Activated CD8-positive, alpha-beta memory T cell treated with anti-CD3 and anti-CD28 coated beads for 36 hours (primary cell): Measurements from ENCODE around the gene RNF44. TPM values are rescaled to one million over a fixed set of nuclear protein-coding genes. Genes with fewer than 3 reads are reported as not detected.
"Not testable (repeated sequence)": the region's sequence is repeated elsewhere in the genome, so short reads cannot be mapped to it uniquely, and the experiment has no call there.

ENCODE experiments used
- CTCF ChIA-PET: fragments of 350-600 bp; sonication (Branson Sonifier 250); formaldehyde crosslinking; loops from one replicate; lab custom pipeline; 2021; ENCODE audit warnings: antibody characterized with exemption; lab: Charles Lee
- POLR2A ChIA-PET: fragments of 350-600 bp; sonication (Branson Sonifier 250); formaldehyde crosslinking; loops from one replicate; lab custom pipeline; 2021; ENCODE audit warnings: antibody characterized with exemption; lab: Charles Lee
- total RNA-seq, 2 experiments: library from RNA; stranded (reverse); gene quantifications; one replicate each; pipeline ENCODE4 v1.2.3, GENCODE V29; 2021

Gene RNF44
- total RNA-seq, 2 experiments from 2014 or later: 47.2 to 50.5 TPM

DNA sequence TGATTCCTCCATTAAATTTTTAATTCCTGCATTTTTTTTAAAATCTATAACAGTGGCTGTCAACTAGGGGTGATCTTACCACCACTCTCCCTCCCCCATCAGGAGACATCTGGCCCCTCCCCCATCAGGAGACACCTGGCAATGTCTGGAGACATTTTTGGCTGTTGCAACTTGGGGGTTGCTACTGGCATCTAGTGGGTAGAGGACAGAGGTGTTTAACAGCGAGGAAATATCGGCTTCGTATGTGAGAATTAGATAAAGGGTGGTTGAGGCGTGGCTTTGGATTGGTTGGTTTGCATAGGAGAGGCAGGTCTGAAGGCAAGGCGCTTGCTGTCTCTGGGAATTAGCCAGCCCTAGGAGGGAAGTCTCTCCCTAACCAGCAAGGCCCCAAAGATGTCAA, 22.5 kb upstream of the RNF44 start:
- CTCF ChIA-PET: no interaction called here
- POLR2A ChIA-PET: no interaction called here

DNA sequence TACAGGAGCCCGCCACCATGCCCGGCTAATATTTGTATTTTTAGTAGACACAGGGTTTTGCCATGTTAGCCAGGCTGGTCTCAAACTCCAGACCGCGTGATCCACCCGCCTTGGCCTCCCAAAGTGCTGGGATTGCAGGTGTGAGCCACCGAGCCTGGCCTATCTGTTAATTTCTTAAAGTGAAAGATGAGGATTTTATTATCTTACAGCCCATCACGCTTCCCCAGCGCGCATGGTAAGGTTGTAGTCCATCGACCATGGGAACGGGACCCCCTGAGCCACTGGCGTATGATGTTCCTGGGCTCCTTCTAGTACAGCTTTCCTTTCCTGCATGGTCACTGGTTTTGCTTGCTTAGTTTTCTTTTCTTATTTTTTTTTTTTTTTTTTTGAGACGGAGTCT, 20.6 kb upstream of the RNF44 start:
- CTCF ChIA-PET: interaction anchor here (1.8 kb wide), 1 partner anchor 14 kb away, joined by 6 read pairs; no protein-coding TSS in a partner anchor
- POLR2A ChIA-PET: no interaction called here

DNA sequence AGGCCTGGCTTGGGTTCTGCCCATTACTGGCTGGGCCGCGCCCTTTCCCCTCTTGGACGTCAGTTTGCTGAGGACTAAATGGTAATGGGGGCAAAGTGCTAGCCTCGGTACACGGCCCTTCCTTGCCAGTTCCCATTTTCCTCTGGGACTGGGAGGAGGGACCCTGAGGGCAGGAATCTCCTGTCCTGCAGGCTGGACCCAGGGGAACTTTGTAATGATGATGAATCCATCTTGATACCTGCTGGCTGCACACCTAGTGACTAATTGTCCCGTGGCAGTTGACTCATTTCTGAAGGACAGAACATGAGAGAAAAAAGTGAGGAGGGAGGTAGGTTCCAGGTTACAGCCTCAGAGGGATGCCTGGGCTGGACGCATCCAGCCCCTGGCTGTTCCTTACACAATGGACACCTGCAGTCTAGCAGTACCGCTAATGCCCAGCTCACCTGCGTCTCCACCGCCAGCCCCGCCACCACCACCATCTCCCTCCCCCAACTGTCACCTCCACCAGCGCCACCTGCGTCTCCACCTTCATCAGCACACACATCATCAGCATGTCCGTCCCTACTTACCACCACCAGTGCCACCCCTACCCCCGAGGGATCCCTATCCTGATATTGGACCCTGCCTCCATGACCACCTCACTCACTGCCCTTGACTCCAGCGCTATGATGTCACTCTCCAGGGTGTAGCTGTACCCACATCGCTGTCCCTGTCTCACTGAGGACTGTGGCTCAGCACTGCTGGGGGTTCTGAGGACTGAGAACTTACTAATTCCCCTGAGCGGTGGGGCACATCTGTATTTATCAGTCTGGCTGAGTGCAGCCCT, 16.3 kb upstream of the RNF44 start:
- POLR2A ChIA-PET: interaction anchor here (1.9 kb wide), 1 partner anchor 10 kb away, joined by 8 read pairs; no protein-coding TSS in a partner anchor
- CTCF ChIA-PET: interaction anchor here (1.0 to 1.6 kb wide), 2 partner anchors 10 to 11 kb away, joined by 4 read pairs; no protein-coding TSS in a partner anchor

DNA sequence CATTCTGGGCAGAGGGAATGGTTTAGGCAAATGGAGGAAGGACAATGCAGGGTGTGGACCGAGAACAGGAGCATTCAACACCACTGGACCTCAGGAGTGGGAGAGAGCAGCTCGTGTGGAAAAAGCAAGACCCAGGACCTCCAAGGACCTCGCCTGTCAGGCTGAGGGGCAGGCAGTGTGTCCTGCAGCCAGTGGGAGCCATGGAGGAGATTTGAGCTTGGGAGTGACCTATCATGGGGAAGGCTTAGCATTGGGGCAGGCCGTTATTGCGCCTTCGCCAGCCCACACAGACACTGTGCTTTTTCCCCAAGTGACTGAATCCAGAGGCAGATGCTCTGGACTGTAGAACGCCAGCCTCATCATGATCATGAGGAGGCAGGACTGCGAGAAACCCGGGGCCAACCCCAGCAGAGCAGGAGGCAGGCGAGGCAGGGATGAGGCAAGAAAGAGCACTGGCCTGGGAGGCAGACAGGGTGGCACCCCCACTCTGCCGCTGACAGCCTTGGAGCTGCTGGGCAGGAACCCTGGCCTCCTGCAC, 15.2 kb upstream of the RNF44 start:
- POLR2A ChIA-PET: interaction anchor here (1.1 kb wide), 1 partner anchor 8 kb away, joined by 4 read pairs; no protein-coding TSS in a partner anchor
- CTCF ChIA-PET: interaction anchor here (1.6 kb wide), 1 partner anchor 10 kb away, joined by 4 read pairs; no protein-coding TSS in a partner anchor

DNA sequence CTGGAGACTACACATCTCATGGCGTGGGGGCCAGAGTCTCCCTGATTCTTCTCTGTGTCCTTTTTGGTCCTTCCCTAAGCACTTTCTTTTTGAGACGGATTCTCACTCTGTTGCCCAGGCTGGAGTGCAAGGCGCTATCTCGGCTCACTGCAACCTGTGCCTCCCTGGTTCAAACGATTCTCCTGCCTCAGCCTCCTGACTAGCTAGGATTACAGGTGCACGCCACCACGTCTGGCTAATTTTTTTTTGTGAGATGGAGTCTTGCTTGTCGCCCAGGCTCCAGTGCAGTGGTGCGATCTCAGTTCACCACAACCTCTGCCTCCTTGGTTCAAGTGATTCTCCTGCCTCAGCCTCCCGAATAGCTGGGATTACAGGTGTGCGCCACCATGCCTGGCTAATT, 13.7 kb upstream of the RNF44 start:
- CTCF ChIA-PET: not testable (repeated sequence)
- POLR2A ChIA-PET: interaction anchor here (1.7 kb wide), 1 partner anchor 13 kb away, joined by 4 read pairs; the partner anchor contains the start of gene RNF44

DNA sequence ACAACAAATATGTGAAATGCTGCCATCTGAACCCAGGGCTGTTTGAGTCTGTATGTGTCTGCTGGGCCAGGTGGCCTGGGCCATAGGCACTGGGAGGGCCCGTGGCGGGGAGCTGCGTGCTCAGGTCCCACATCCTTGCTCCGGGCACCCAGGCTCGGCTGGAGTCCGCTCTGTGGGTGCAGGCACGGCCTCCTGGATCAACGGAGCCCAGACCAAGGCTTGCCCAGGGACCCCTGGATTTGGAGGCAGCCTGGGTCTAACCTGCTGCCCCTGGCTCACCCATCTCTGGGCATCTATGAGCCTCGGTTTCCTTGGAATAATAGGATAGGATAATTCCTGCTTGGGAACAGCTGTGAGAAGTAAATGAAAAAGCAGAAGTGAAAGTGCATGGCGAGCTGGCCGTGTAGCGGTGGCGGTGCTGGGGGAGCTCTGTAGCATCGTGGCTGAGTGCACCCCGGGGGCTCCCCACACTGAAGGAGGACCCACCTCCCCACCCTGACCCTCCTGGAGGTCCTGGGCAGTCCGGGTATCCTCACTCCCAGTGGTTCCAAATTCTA, 13.2 kb upstream of the RNF44 start:
- POLR2A ChIA-PET: interaction anchor here (1.7 kb wide), 1 partner anchor 13 kb away, joined by 4 read pairs; the partner anchor contains the start of gene RNF44
- CTCF ChIA-PET: no interaction called here

DNA sequence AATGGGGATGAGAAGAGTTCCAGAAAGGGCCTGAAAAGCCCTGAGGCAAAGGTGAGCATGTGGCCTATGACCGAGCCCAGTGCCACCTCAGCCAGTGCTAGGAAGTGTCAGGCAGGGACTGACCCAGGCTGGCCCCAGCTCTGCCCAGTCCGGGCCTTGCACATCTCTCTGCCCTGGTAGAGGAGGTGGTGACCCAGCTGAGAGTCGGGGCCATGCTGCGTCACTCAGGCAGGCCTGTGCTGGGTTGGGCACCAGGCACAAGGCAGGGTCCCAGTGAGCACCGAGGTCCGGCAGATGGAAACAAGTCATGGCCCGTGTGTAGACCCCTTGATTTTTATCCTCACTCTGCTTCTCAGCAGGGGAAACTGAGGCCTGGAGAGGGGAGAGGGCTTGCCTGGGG, 12.7 kb upstream of the RNF44 start:
- POLR2A ChIA-PET: interaction anchor here (1.7 kb wide), 1 partner anchor 12 kb away, joined by 4 read pairs; the partner anchor contains the start of gene RNF44
- CTCF ChIA-PET: no interaction called here

DNA sequence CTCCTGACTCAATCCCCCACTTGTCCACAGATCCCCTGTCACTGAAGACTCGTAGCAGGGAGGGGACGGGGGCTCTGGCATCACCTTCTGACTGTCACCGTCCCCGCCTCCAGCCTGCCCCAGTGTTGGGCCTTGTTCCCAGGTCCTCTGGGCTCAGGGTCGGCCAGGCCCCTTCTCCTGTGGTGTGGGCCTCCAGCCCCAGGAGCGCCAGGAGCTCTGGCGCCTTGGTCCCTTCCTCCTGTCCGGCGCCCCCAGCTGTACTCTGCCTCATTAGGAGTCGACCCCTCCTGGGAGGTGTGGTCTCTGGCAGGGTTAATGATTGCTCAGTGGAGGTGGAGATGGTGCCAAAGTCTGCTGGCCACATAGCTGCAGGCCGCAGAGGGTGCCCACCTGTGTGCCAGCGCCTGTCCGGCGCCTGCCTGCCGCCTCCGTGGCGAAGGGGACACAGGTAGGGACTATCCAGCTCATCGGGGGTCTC, 11.8 kb upstream of the RNF44 start, which contains the start of gene CDHR2:
Gene CDHR2 (plus strand): TSS at position 376 of the 478 bp plus-strand sequence. CDS start 16,011 bp downstream, outside the sequence.
- POLR2A ChIA-PET: interaction anchor here (1.7 kb wide), 1 partner anchor 12 kb away, joined by 4 read pairs; the partner anchor contains the start of gene RNF44
- CTCF ChIA-PET: no interaction called here

DNA sequence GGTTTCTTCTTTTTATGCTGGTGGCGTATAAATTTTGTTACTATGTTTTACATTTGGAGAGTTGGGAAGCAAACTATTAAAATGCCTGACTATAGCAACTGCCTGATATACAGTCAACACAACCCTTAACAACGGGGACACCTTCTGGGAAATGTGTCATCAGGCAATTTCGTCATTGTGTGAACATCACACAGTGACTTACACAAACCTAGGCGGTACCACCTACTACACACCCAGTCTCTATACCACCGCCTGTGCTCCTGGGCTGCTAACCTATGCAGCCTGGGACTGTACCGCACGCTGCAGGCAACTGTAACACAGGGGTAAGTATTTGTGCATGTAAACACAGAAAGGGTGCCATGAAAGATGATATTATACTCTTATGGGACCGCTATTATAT, 10.6 kb upstream of the RNF44 start:
- ChIA-PET CTCF (no interaction called here), POLR2A (interaction anchor here (1.0 kb wide), 1 partner anchor 14 kb away, joined by 3 read pairs; no protein-coding TSS in a partner anchor)

DNA sequence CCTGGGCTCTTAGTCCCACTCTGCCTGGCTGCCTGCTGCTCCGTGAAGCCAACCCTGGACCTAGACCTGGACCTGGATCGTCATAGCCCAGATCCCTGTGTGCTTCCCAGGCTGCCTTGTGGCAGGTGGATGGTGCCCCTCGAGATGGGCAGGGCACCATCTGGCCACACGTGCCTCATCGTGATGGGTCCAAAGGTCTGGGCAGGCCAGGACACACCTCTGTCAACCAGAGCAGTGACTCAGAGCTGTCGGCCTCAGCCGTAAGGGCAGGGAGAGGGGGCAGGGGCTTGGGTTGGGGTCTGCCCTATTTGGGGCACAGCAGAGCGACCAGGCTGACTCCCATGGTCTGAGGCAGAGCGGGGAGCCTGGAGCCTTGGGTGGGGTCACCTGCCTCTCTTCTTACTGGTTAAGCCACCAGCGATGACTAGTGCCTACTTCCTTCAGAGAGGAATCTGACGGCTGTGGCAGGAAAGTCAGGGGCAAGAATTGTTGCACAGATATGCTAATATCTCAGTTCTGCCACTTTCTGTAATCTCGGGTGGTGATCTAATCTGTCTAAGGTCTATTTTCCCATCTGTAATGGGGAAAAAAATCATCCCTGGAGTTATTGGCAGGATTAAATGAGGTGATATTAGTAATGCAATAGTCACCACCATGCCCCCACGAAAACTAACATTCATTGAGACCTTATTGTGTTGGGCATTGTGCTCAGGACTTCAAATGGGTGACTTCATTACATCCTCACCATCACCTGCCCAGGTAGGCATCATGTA, 8.7 kb upstream of the RNF44 start:
- ChIA-PET CTCF (no interaction called here), POLR2A (no interaction called here)

DNA sequence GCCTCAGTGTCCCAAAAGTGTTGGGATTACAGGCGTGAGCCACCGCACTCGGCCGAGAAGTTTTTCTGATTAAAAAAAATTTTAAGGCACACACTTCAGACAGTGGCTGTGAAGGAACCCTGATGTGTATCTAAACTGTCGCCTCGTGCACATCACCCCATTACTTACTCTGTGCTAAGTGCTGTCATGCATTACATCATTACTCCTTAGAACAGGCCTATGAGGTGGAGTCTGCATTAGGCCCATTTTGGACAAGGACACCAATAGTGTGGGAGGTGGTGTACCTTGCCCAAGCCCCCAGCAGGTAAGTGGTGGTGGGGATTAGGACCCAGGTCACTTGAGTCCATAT, 8.2 kb upstream of the RNF44 start:
- CTCF ChIA-PET: no interaction called here
- POLR2A ChIA-PET: no interaction called here

DNA sequence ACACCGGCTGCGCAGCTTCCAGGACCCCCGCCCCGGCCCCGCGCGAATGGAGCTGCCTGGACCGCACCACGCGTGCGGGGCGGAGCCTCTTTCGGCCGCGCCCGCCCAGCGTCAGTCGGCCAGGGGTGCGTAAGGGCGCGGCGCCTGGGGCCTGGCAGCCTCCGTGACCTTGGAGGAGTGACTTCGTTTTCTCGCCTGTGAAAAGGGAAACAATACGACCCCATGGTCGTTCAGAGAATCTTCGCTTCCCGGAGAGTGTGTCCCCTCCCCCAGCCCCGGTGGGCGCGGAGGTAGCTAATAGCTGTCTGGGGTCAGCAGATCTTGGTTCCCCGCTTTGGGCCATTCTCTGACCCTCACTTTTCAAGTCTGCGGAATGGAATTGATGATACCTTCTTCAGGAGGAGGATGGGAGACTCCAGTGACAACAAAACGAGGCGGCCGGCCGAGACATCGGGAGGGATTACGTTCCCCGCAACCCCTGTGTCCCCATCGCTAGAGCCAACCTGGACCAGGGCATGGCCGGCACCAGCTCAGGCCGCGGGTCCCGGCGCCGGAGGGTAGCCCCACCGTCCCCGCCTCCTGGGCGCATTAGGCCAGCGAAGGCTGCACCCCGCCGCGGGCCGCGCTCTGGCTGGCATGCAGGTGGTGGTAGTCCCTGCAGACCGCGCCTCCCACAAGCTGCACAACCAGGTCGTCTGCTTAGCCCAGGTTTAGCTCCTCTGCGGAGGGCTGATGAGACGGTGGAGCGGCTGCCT, 6.4 kb upstream of the RNF44 start:
- POLR2A ChIA-PET: interaction anchor here (0.6 to 2.0 kb wide), 12 partner anchors 9 to 184 kb away, joined by 3 to 14 read pairs (median 4); partner anchors contain the start of genes CLTB, FAF2, HIGD2A and NOP16
- CTCF ChIA-PET: interaction anchor here (1.0 to 2.2 kb wide), 6 partner anchors 8 to 29 kb away, joined by 4 to 8 read pairs (median 6); no protein-coding TSS in a partner anchor

DNA sequence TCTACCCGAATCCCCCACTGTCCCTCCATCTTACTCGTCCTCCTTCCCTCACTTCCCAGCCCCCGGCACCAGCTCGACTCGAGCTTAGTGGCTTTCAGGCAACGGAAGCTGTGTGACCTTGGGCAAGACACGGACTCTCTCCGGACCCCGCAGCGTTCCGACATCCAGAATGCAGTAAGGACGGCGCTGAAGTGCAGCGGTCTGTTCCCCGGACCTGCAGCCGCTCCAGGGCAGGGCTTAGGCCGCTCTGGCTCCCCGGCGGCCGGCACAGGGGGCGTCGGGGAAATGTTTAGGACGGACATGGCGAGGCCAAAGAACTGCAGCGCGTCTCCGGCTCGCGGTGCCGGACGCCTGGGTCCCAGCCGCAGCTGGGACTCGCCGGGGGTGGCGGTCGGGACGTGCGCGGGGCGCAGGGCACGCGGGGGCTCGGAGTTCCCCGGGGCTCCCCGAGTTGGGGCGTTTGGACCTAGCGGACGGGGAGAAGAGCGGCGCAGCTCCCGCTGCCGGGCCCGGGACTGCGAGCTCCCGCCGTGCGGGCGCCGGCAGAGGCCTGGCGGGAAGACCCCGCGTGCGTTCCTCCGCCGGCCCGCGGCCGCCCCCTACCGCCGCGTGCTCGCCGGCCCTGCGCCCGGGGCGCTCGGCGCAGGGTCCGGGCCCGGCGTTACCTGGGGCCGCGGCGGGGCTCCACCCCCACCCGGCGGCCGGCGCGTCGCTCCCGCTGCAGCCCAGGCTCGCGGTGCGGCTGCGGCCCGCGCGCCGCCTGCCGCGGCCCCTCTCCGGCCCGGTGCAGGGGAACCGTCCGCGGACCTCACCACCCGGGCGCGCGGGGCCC, 5.6 kb upstream of the RNF44 start:
- POLR2A ChIA-PET: interaction anchor here (0.6 to 2.0 kb wide), 11 partner anchors 8 to 183 kb away, joined by 3 to 14 read pairs (median 5); partner anchors contain the start of genes CLTB, FAF2, HIGD2A and NOP16

DNA sequence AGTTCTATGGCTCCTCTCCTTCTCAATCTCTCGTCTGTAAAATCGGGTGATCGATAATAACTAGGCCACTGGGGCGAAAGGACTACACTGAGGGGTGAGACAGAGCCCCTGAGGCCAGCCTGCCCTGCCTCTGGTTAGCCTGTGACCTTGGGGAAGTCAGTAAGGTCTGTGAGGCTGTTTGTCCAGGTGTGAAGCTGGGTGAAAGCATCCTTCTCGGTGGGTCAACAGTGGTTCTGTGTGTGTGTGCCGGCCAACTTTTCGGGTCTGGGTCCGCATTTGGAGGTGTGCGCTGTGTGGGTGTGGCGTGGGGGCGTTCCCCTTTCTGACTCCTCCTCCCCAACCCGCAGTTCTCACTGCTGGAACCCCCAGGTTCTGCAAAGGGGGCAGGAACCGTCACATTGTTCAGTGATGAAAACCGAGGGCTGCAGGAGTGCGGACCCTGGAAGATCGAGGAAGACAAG, 5.0 kb upstream of the RNF44 start:
- ChIA-PET POLR2A (interaction anchor here (1.3 to 2.0 kb wide), 2 partner anchors 9 to 12 kb away, joined by 4 to 14 read pairs; no protein-coding TSS in a partner anchor), CTCF (interaction anchor here (1.0 to 1.4 kb wide), 2 partner anchors 11 to 12 kb away, joined by 4 to 5 read pairs; no protein-coding TSS in a partner anchor)

More for the DNA sequence above, 5.6 kb upstream of the RNF44 start:
- CTCF ChIA-PET: interaction anchor here (0.6 to 2.2 kb wide), 6 partner anchors 8 to 106 kb away, joined by 3 to 8 read pairs (median 6); no protein-coding TSS in a partner anchor

DNA sequence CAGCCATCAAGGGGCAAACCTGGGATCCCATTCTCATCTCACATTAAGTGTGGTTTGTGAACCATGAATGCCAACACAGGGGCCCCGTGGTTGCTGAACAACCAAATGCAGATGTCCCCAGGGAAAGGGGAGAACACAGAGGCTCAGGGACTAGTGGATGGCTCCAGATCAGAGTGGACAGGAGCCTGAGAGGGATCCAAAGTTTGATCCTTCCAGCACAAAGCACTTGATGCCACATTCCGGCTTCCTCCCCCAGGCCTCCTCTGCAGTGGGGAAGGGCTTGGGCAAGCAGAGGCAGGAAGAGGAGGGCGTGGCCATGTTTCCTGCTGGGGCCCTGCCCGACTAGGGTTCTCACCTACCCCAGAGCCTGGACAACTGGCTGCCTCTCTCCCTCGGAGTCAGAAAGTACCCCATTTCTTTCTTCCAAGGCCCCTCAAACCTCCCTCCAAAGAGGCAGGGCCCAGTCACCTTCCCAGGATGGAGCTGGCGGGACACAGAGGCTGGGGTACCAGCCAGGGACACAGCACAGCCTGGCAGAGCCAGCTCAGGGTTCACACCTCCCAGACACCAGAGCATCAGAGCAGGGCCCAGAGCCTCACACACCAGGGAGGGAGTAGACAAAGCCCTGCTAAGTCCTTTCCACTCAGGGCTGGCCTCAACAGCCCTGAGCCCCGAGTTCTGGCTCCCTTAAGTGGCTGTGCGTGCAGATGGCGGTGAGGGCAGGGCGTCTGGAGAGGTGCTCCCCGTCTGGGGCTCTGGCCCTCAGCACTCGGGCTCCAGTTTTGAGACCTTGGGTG, 4.3 kb upstream of the RNF44 start:
- POLR2A ChIA-PET: no interaction called here
- CTCF ChIA-PET: no interaction called here

DNA sequence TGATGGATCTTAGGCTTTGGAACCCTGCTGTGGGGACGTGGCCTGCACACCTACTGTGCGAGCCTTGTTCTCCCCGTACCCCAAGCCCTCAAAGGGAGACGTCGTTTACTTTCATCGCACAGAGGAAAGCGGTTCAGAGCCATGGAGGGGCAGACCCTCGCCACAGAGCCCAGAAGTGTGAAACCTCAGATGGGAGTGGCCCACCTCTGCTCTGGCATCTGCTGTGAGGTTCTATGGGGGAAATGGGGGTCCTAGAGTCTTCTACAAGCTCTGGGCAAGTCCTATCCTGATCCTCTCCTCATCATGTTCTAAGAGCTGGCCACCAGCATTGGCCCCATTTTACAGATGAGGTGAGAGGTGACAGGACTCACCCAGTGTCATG, 3.7 kb upstream of the RNF44 start:
- POLR2A ChIA-PET: no interaction called here

More for the DNA sequence above, 3.7 kb upstream of the RNF44 start:
- CTCF ChIA-PET: no interaction called here
